Epithelial cell of prostate (primary cell): ENCODE data around the gene OXTR.

Experiments used
- DNase-seq: peaks from one replicate; pipeline ENCODE4 v3.0.0-alpha.2; 2011; ENCODE audit warnings: low read depth, low spot score
- H3K27ac ChIP-seq: fragments of 450-650 bp; 2 replicates; pipeline ENCODE4 v1.5.1; 2017; ENCODE audit warnings: mild to moderate bottlenecking

The OXTR gene

DNA sequence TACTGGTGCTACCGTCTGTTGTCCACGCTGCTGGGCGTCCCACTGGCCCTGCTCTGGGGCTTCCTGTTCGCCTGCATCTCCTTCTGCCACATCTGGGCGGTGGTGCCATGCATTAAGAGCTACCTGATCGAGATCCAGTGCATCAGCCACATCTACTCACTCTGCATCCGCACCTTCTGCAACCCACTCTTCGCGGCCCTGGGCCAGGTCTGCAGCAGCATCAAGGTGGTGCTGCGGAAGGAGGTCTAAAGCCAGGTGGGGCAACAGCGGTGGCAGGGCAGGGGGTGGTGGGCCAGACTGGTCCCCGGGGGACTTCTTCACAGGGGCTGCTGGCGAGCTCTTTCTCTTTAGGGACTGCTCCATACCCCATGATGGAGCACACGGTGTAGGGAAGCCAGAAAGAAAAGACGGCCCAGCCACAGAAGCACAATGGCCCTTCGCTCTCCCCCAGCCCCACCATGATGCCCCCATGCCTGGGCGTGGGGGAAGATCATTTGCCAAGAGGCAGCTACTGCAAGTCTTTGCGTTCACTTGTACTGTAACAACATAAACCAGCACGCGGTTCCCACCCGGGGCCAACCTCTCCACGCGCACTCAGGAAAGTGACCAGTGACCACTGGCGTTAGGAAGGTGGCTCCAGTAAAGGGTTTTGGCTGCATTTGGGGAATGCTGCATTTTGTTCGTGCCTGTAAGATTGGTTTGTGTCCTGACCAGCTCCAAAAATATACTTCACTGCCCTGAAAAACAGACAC is 23.6 kb downstream of the OXTR start:
- no peak for DNase-seq
- no peak overlapping the region for H3K27ac ChIP-seq

DNA sequence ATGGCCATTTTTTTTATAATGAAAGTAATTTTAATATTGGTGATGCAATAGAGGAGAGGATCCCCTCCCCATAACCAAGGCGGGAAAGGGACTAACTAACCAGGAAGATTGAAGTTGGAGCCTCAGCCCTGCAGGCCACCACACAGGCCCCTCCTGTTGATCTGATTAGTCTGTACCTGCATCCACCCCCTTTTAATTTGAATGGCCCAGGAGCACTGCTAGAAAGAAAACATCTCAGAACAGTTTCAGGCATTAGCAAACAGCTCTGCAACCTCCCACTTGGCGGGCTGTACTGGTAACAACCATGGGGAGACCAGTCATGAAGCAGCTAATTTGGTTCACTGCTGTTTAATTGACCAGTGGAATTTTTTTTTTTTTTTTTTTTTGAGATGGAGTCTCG is 25.5 kb downstream of the OXTR start:
- DNase-seq, result no peak
- peak overlapping the region; percentile 8 for H3K27ac ChIP-seq

DNA sequence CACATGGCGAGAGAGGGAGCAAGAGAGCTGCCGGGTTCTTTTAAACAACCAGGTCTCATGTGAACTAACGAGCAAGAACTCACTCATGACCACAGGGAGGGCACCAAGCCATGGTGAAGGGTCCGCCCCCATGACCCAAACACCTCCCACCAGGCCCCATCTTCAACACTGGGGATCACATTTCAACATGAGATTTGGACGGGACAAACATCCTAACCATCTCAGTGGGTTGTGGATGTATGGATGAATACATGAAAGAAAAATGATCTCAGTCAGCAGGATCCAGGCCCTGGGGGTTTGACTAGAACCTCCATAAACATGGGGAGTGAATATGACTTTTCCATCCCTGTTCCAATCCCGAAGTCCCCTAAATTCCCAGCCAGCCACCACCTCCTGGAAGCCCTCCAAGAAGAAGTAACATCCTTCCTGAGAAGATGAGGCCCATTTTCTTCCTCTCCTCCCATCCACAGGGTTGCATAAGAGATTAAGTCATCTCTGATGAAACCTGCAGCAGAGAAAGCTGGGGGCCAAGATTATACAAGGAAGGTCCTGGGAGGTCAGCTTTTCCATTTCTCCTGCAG is 26.3 kb downstream of the OXTR start:
- H3K27ac ChIP-seq, result no peak overlapping the region
- DNase-seq, result no peak

GRCh38 chr3:8741581-8742261 is 27.7 kb downstream of the OXTR start:
- peak overlapping the region; percentile 82 for H3K27ac ChIP-seq
- no peak for DNase-seq

DNA sequence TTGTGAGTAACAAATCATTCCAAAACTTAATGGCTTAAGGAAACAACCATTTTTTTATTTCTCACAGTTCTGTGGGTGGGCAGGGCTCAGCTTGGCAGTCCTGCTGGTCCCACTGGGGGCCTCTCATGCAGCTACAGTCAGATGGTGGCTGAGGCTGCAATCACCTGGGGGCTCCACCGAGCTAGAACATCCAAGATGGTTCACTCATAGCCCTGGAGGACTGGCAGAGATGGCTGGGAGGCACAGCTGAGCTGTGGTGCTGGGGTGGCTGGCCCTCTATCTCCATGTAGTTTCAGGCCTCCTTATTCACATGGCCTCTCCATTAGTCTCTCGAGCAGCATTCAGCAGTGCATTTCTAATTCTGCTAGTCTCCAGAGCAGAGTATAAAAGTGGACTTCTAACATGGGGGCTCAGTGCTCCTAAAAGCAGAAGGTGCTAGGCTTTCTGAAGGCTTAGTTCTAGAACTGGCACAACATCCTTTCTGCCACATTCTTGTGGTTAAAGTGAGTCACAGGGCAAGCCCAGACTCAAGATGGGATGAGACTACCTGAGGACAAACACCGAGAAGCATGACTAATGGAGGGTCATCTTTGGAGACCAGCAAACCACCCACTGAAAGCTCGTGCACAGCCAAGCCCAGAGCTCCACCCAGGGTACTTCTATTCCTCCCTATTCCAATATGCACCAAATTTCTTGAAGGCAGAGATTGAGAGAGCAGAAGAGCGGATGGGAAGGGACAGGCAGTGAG is 29.5 kb downstream of the OXTR start:
- H3K27ac ChIP-seq, result peak overlapping the region; percentile 82
- peak; percentile 95 for DNase-seq

DNA sequence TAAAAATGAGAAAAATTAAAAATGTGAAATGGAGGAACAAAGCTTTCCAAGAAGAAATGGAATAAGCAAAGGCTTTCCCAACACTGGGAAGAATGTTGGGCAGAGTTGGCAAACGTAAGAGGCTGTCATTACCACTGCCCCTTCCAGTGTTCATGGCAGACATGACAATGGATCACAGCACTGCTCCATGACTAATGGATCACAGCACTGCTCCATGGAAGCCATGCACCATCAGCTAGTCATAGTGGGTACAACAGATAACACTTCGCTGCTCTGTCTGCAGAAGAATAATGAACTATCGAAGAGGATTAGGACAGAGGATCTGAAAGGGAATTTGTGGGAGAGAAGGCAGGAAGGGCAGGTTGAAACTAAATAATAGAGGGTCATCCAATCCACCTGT is 30.8 kb downstream of the OXTR start:
- H3K27ac ChIP-seq, result no peak overlapping the region
- DNase-seq, result no peak

DNA sequence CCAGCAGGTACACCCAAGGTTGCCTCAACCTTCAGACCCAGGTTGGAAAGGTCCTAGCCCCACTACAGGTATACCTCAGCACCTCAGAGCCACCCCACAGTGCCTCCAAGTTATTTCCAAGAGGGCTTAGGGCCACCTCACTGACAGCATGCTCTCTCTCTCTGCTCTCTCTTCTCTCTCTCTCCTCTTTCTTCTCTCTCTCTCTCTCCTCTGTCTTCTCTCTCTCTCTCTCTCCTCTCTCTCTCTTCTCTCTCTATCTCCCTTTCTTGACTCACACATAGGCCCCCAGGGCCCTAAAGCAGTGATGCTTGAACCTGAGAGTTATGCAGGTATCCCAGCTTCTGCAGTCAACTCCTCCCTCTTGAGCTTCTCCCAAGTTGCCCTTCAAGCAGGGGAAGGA is 31.6 kb downstream of the OXTR start:
- H3K27ac ChIP-seq, result no peak overlapping the region
- no peak for DNase-seq

DNA sequence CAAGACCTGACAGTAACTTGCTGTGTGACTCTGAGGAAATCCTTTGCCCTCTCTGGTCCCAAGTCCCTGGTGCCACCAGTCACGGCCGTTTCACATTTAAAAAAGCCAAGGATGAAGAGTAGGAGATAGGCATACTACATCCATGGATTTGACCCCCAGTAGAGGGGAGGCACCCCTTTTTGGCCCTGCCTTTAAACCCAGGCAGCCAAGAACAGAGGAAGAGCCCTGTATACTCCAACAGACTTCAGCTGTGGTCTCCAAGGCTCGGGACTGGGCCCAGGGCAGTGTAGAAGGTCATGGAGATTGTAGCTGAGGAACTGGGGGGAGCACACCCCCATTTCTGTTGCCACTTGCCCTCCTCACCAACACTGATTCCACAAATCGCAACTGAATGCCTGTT is 32.1 kb downstream of the OXTR start:
- no peak overlapping the region for H3K27ac ChIP-seq
- DNase-seq, result no peak

GRCh38 chr3:8736436-8736835 is 33.0 kb downstream of the OXTR start:
- no peak overlapping the region for H3K27ac ChIP-seq
- DNase-seq, result no peak

DNA sequence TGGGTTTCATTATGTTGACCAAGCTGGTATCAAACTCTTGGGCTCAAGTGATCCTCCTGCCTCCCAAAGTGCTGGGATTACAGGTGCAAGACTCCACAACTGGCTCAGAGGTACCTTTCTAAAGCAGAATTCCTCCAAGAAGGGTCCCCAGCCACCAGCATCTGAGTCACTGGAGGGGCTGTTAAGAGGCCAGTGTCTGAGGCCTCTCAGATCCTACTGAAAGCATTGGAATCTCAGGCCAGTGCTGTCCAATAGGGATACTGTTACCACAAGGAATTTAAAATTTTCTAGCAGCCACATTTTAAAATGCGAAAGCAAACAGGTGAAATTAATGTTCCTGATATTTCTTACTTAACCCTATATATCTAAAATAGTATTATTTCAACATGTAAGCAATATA is 34.5 kb downstream of the OXTR start:
- no peak overlapping the region for H3K27ac ChIP-seq
- no peak for DNase-seq

DNA sequence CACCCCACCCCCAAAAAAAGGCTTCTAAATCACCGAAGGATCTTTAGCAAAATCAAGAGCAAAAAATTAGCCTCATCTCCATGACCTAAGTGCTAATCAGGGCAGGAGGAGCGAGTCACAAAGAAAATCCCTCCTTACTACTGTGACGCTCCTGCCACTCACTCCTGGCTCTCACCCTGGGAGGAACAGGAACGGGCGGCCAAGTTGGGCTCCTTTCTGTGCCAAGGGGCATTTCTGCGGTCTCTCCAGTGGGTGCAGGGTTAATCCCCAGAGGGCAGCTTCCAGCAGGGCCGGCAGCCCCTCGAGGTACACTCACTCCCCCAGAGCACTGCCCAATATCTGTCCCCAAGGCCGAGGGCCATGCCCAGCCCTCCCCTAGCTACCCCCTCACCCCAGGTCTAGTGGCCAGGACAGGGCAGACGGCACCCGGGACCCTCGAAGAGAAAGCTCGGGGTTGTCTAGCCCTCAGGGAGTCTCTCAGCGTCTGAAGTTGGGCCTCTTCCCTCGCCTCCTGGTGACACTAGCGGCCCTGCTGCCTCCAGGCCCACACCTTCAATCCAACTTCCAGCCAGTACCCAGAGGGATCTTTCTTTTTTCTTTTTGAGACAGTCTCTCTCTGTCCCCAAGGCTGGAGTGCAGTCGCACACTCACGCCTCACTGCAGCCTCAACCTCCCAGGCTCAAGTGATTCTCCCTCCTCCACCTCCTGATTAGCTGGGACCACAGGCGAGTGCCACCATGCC is 35.1 kb downstream of the OXTR start:
- H3K27ac ChIP-seq, result no peak overlapping the region
- DNase-seq, result no peak

DNA sequence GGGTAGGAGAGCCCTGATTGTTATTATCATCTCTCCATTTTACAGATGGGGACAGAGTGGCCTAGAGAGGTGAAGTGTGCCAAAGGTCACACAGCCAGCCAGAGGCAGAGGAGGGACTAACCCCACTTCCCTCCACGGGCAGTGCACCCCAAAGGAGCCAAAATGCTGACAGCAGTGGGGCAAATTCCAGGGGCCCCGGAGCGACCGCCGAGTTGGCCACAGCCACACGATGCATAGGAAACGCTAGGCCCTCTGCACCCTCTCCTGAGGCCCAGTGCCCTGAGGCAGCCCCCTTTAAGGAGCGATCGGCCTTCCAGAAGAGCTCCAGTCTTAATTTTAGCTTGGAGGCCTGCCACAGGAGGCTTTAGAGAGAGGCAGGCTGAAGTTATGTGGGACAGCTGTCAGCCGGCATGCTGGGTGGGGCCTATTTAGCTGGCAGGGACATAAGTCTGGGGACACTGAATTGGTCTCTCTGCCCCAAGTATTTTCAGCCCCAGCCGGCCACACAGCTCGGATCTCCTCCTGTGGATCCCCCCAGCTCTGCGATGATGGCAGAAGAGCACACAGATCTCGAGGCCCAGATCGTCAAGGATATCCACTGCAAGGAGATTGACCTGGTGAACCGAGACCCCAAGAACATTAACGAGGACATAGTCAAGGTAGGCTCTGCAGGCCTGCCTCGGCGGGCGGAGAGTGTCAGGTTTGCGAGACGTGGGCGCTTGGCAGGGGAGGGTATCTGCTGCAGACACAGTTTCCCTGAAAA is 35.9 kb downstream of the OXTR start, which contains the start of gene CAV3:
Gene CAV3 (plus strand): TSS at position 471 of the 763 bp plus-strand sequence. CDS start 75 bp downstream, at position 546.
- no peak within 1 kb of the TSS for H3K27ac ChIP-seq

GRCh38 chr3:8732413-8732812 is 37.0 kb downstream of the OXTR start:
- DNase-seq, result no peak
- no peak overlapping the region for H3K27ac ChIP-seq

More for the DNA sequence above, 35.9 kb downstream of the OXTR start, which contains the start of gene CAV3:
- DNase-seq, result no peak

- H3K27ac ChIP-seq, result no peak overlapping the region
- DNase-seq, result no peak
These were observed 38.8 kb downstream of the OXTR start for GRCh38 chr3:8730656-8731055.

- H3K27ac ChIP-seq, result no peak overlapping the region
- DNase-seq, result no peak
These were observed 39.9 kb downstream of the OXTR start for GRCh38 chr3:8729479-8729878.

- DNase-seq, result no peak
- no peak overlapping the region for H3K27ac ChIP-seq
These were observed 41.6 kb downstream of the OXTR start for GRCh38 chr3:8727605-8728512.

GRCh38 chr3:8724108-8724752 is 45.2 kb downstream of the OXTR start:
- H3K27ac ChIP-seq, result no peak overlapping the region
- no peak for DNase-seq

DNA sequence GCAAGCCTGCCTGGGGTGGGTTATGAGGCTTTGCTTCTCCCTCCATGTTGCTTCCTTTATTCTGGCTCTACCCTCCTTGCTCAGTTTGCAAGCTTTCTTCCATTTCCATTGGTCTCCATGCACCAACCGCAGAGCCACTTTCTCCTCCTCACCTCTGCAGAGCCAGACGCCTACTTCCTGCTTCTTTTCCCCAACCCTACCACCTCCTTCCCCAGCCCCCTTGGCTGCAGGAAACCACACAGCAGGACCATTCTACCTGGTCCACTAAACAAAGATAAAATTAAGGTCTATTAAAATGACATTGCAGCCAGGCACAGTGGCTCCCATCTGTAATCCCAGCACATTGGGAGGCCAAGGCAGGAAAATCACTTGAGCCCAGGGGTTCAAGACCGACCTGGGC is 45.8 kb downstream of the OXTR start:
- no peak overlapping the region for H3K27ac ChIP-seq

More for the DNA sequence above, 45.8 kb downstream of the OXTR start:
- DNase-seq, result no peak
